Esophagus squamous epithelium (tissue), 5 donors: ENCODE measurements around the gene KANSL1L. TPM values are rescaled to one million over a fixed set of nuclear protein-coding genes. Genes with fewer than 3 reads are reported as not detected.
A peak's percentile ranks its signal among the peaks of the same experiment; 100 is the strongest.

ENCODE experiments used
- DNase-seq: peaks from one replicate; lab custom pipeline; 2025; lab: John Stamatoyannopoulos, UW
- H3K27ac ChIP-seq, 4 donors: fragments of 200-600 bp; sonication (generic); one replicate each; pipeline ENCODE4 v1.5.1; 2016 to 2019; ENCODE audit warnings: mild to moderate bottlenecking in 1 of 4
- H3K27me3 ChIP-seq, 4 donors: fragments of 200-600 bp; sonication (generic); 1 replicate in 3 of 4; 2 replicates in 1 of 4; pipeline versions ENCODE4 v1.5.1 to v1.6.0; 2017 to 2021; ENCODE audit warnings: antibody characterized with exemption in 1 of 4
- H3K36me3 ChIP-seq, 3 donors: fragments of 200-600 bp; sonication (generic); one replicate each; pipeline ENCODE4 v1.5.1; 2016 to 2019
- H3K4me1 ChIP-seq, 3 donors: fragments of 200-600 bp; sonication (generic); one replicate each; pipeline ENCODE4 v1.5.1; 2017 to 2019
- H3K4me3 ChIP-seq, 4 donors: fragments of 200-600 bp; sonication (generic); 1 replicate in 3 of 4; 2 replicates in 1 of 4; pipeline ENCODE4 v1.5.1; 2016 to 2019; ENCODE audit warnings: mild to moderate bottlenecking in 2 of 4, moderate library complexity in 1 of 4
- H3K9me3 ChIP-seq, 3 donors: fragments of 200-600 bp; sonication (generic); one replicate each; pipeline ENCODE4 v1.5.1; 2016 to 2019
- CTCF ChIP-seq, 6 experiments: fragments of 450-650 bp in 4 of 6; fragments of 200-600 bp in 2 of 6; sonication (generic) in 2 of 6; IDR thresholded peaks; one replicate each; pipeline ENCODE4 v1.5.1; 2016 to 2019; ENCODE audit warnings: antibody characterized with exemption in 6 of 6, mild to moderate bottlenecking in 4 of 6, moderate library complexity in 4 of 6
- POLR2A ChIP-seq, 4 donors: fragments of 450-650 bp; IDR thresholded peaks; one replicate each; pipeline ENCODE4 v1.6.1; 2017; ENCODE audit warnings: antibody characterized with exemption in 4 of 4, mild to moderate bottlenecking in 4 of 4, moderate library complexity in 3 of 4
- WGBS, 2 donors: methylation state at CpG; one replicate each; pipeline ENCODE4 v1.1.5; 2018; 5-methylcytosine and 5-hydroxymethylcytosine counted together
- intact Hi-C: fragments of 100-400 bp; cut with DNase I; formaldehyde crosslinking; loops from one replicate; pipeline ENCODE4 v1.15.0; 2022
- total RNA-seq, 4 donors: library from RNA; depleted of rRNA; stranded (reverse); fragments of >200 nt; gene quantifications; one replicate each; pipeline ENCODE4 v1.1.0, GENCODE V29; 2016
- donor health status: DM: yes; HTN: yes; CAD: no.

KANSL1L gene
- total RNA-seq, 4 donors from 2014 or later = 9.1 to 21.7 (median 13.6) TPM

GRCh38 chr2:210170196-210170445 is 1.1 kb downstream of the KANSL1L start:
- Histone ChIP-seq H3K27ac (peak overlapping the region; percentile 98 to 100 (median 100)), H3K4me3 (peak overlapping the region; percentile 71 to 97 (median 92)), H3K4me1 (peaks cover 0 to 57% (median 24%) of the 10 kb centered on the region in 3 donors), H3K9me3 (no peaks in the 10 kb centered on the region), H3K36me3 (no peaks in the 10 kb centered on the region), H3K27me3 (no peaks in the 10 kb centered on the region)
- 0% methylated on average over 6 of the region's 6 CpGs for WGBS, 2 donors
- TF ChIP-seq CTCF (IDR thresholded peaks at IDR 0.05) (no peak), POLR2A (IDR thresholded peaks at IDR 0.05) (no peak)
- intact Hi-C loops = no loop called here
- no peak for DNase-seq

GRCh38 chr2:210169516-210170195 is 1.6 kb downstream of the KANSL1L start:
- WGBS, 2 donors = 15 to 22% methylated on average over 6 of the region's 6 CpGs
- Histone ChIP-seq H3K36me3 (no peaks in the 10 kb centered on the region), H3K9me3 (no peaks in the 10 kb centered on the region), H3K27me3 (no peaks in the 10 kb centered on the region), H3K4me3 (peak overlapping the region; percentile 71 to 97 (median 92)), H3K27ac (peak overlapping the region; percentile 98 to 100 (median 100)), H3K4me1 (peaks cover 0 to 57% (median 24%) of the 10 kb centered on the region in 3 donors)
- no peak for DNase-seq
- intact Hi-C loops = no loop called here
- TF ChIP-seq POLR2A (IDR thresholded peaks at IDR 0.05) (no peak), CTCF (IDR thresholded peaks at IDR 0.05) (no peak)

- H3K4me3 ChIP-seq = no peak overlapping the region
Observed at GRCh38 chr2:210167227-210167626, 4.0 kb downstream of the KANSL1L start.

GRCh38 chr2:210162466-210163124 is 8.6 kb downstream of the KANSL1L start:
- WGBS, 2 donors = 51 to 53% methylated on average over 6 of the region's 6 CpGs
- peak overlapping the region in 1 of 4 donors; percentile 49 for H3K27ac ChIP-seq

More at GRCh38 chr2:210167227-210167626, 4.0 kb downstream of the KANSL1L start:
- intact Hi-C loops = no loop called here
- Histone ChIP-seq H3K27ac (peak overlapping the region in 3 of 4 donors; percentile 18 to 100 (median 100)), H3K27me3 (no peaks in the 10 kb centered on the region), H3K36me3 (no peaks in the 10 kb centered on the region), H3K4me1 (peaks cover 0 to 49% (median 25%) of the 10 kb centered on the region in 3 donors), H3K9me3 (no peaks in the 10 kb centered on the region)
- DNase-seq = no peak
- 10 to 21% methylated on average over 1 of the region's 1 CpG for WGBS, 2 donors
- no peak for TF ChIP-seq CTCF (IDR thresholded peaks at IDR 0.05)
- TF ChIP-seq POLR2A (IDR thresholded peaks at IDR 0.05) = no peak

More at GRCh38 chr2:210162466-210163124, 8.6 kb downstream of the KANSL1L start:
- Histone ChIP-seq H3K27me3 (no peaks in the 10 kb centered on the region), H3K4me1 (peaks cover 0 to 20% (median 9%) of the 10 kb centered on the region in 3 donors), H3K36me3 (no peaks in the 10 kb centered on the region), H3K9me3 (no peaks in the 10 kb centered on the region), H3K4me3 (no peak overlapping the region)
- intact Hi-C loops = no loop called here
- no peak for DNase-seq
- TF ChIP-seq POLR2A (IDR thresholded peaks at IDR 0.05) (no peak), CTCF (IDR thresholded peaks at IDR 0.05) (no peak)
